Mucosa of rectum (tissue), 2 donors: Measurements from ENCODE around the gene EZR.

Experiments
- H3K27ac ChIP-seq, 2 donors: one replicate each; pipeline ENCODE4 v1.7.0; 2013; ENCODE audit warnings: inconsistent platforms in 2 of 2, low read depth in 2 of 2, low read length in 2 of 2
- H3K27me3 ChIP-seq, 2 donors: one replicate each; pipeline ENCODE4 v1.7.0; 2013; ENCODE audit warnings: low read length in 2 of 2; ENCODE audit not compliant: control insufficient read depth in 2 of 2, insufficient read depth in 2 of 2
- H3K36me3 ChIP-seq, 2 donors: one replicate each; pipeline ENCODE4 v1.7.0; 2013; ENCODE audit warnings: low read length in 2 of 2; ENCODE audit not compliant: control insufficient read depth in 2 of 2, insufficient read depth in 2 of 2
- H3K4me1 ChIP-seq, 2 donors: one replicate each; pipeline ENCODE4 v1.7.0; 2013; ENCODE audit warnings: low read length in 2 of 2, mild to moderate bottlenecking in 1 of 2; ENCODE audit not compliant: control insufficient read depth in 2 of 2, insufficient read depth in 2 of 2
- H3K4me3 ChIP-seq, 2 donors: one replicate each; pipeline ENCODE4 v1.7.0; 2013; ENCODE audit warnings: low read length in 2 of 2
- H3K9ac ChIP-seq, 2 donors: one replicate each; pipeline ENCODE4 v1.7.0; 2013; ENCODE audit warnings: low read length in 2 of 2, low read depth in 1 of 2, mild to moderate bottlenecking in 1 of 2
- H3K9me3 ChIP-seq, 2 donors: one replicate each; pipeline ENCODE4 v1.7.0; 2013; ENCODE audit warnings: low read length in 2 of 2; ENCODE audit not compliant: control insufficient read depth in 2 of 2
- donor health status: healthy.
- donor health status: Normal muscosa, but diverticular disease.

The EZR gene

GRCh38 chr6:158853880-158854213 lies 34.7 kb upstream of the EZR start:
- Histone ChIP-seq H3K4me3 (peak overlapping the region; percentile 31 to 55), H3K4me1 (peaks cover 44 to 52% of the 10 kb centered on the region in 2 donors), H3K27ac (peak overlapping the region; percentile 90 to 92), H3K9ac (peak overlapping the region; percentile 59 to 82), H3K36me3 (no peaks in the 10 kb centered on the region), H3K9me3 (no peaks in the 10 kb centered on the region), H3K27me3 (no peaks in the 10 kb centered on the region)

DNA sequence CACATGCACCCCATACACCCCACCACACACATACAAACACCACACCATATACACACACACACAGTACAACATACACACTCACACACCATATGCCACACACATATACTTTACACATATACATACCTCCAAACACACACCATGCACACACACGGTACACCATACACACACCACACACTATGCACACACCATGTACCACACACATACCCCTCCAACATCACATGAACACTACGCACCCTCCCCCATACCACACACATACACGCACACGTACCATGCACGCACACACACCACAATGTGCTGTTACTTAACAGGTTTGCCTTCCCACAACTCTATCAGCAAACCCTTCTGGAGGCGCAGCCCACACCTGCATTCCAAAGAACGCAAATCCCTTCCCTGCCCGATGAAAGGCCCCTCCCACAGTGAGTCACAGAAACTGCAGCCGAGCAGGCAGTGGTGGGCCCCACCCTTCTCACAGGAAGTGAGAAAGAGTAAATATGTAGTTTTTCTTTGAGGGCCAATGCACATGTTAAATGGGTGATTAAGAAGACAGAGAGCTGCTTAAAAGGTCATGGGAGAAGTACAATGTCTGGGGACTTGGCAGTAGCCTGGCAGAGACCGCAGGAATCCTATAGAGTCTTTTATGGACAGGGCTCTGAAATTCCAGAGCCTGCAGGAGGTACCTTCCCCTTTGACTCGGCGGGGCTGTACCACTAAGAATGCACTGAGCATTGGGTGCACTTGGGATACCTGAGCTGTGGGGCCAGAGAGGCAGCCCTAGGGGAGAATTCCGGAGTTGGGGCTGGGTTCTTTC lies 34.1 kb upstream of the EZR start:
- Histone ChIP-seq H3K4me1 (peaks cover 44 to 52% of the 10 kb centered on the region in 2 donors), H3K36me3 (no peaks in the 10 kb centered on the region), H3K9me3 (no peaks in the 10 kb centered on the region), H3K9ac (peak overlapping the region; percentile 71 to 82), H3K27me3 (no peaks in the 10 kb centered on the region), H3K4me3 (peak overlapping the region; percentile 31 to 55), H3K27ac (peak overlapping the region; percentile 90 to 92)

GRCh38 chr6:158852312-158853071 lies 33.3 kb upstream of the EZR start:
- Histone ChIP-seq H3K27ac (peak overlapping the region; percentile 90 to 92), H3K4me3 (peak overlapping the region; percentile 31 to 55), H3K36me3 (no peaks in the 10 kb centered on the region), H3K4me1 (peaks cover 44 to 52% of the 10 kb centered on the region in 2 donors), H3K9ac (peak overlapping the region; percentile 56 to 71), H3K9me3 (no peaks in the 10 kb centered on the region), H3K27me3 (no peaks in the 10 kb centered on the region)

DNA sequence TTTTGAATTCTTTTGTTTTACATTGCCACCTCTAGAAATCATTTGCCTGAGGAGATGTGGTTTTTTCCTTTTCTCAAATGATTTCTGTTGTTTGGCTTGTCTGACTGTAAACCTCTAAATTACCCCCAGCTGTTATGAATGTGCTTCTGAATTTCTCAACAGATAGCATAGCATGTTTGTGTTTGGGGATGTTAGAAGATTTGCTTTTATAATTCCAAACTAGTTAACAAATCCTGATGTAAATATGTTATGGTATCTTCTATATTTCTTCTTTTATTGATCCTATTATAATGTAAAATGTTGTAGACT lies 31.6 kb upstream of the EZR start:
- Histone ChIP-seq H3K36me3 (no peaks in the 10 kb centered on the region), H3K9me3 (no peaks in the 10 kb centered on the region), H3K9ac (peak overlapping the region; percentile 24 to 81), H3K4me3 (no peak overlapping the region), H3K27ac (peak overlapping the region; percentile 93 to 99), H3K27me3 (no peaks in the 10 kb centered on the region), H3K4me1 (peaks cover 44 to 52% of the 10 kb centered on the region in 2 donors)

- Histone ChIP-seq H3K27ac (peak overlapping the region; percentile 93 to 99), H3K9ac (peak overlapping the region; percentile 60 to 81), H3K4me3 (peak overlapping the region; percentile 50 to 54), H3K27me3 (no peaks in the 10 kb centered on the region), H3K9me3 (no peaks in the 10 kb centered on the region), H3K4me1 (peaks cover 44 to 52% of the 10 kb centered on the region in 2 donors), H3K36me3 (no peaks in the 10 kb centered on the region)
Observed at GRCh38 chr6:158849899-158850806, 31.0 kb upstream of the EZR start.

GRCh38 chr6:158848490-158848895 lies 29.3 kb upstream of the EZR start:
- H3K36me3 ChIP-seq: no peaks in the 10 kb centered on the region
- H3K4me3 ChIP-seq: no peak overlapping the region
- H3K27ac ChIP-seq: peak overlapping the region; percentile 32 to 47
- H3K27me3 ChIP-seq: no peaks in the 10 kb centered on the region
- H3K9ac ChIP-seq: no peak overlapping the region
- H3K9me3 ChIP-seq: no peaks in the 10 kb centered on the region
- H3K4me1 ChIP-seq: peaks cover 30 to 36% of the 10 kb centered on the region in 2 donors

- no peaks in the 10 kb centered on the region for H3K27me3 ChIP-seq
- H3K27ac ChIP-seq: no peak overlapping the region
- H3K9ac ChIP-seq: no peak overlapping the region
- H3K4me1 ChIP-seq: peaks cover 24 to 29% of the 10 kb centered on the region in 2 donors
- no peaks in the 10 kb centered on the region for H3K9me3 ChIP-seq
- H3K4me3 ChIP-seq: no peak overlapping the region
- H3K36me3 ChIP-seq: no peaks in the 10 kb centered on the region
Observed at GRCh38 chr6:158847786-158848185, 28.6 kb upstream of the EZR start.

GRCh38 chr6:158847012-158847529 lies 27.9 kb upstream of the EZR start:
- no peak overlapping the region for H3K4me3 ChIP-seq
- H3K27ac ChIP-seq: no peak overlapping the region
- H3K9ac ChIP-seq: no peak overlapping the region
- H3K4me1 ChIP-seq: peaks cover 18 to 22% of the 10 kb centered on the region in 2 donors
- H3K27me3 ChIP-seq: no peaks in the 10 kb centered on the region
- H3K36me3 ChIP-seq: no peaks in the 10 kb centered on the region
- H3K9me3 ChIP-seq: no peaks in the 10 kb centered on the region

- no peaks in the 10 kb centered on the region for H3K27me3 ChIP-seq
- no peak overlapping the region for H3K27ac ChIP-seq
- H3K9me3 ChIP-seq: no peaks in the 10 kb centered on the region
- H3K36me3 ChIP-seq: no peaks in the 10 kb centered on the region
- H3K4me3 ChIP-seq: no peak overlapping the region
- H3K4me1 ChIP-seq: no peaks in the 10 kb centered on the region
- no peak overlapping the region for H3K9ac ChIP-seq
Observed at GRCh38 chr6:158843751-158844683, 24.8 kb upstream of the EZR start.
